Astrocyte (in vitro differentiated cells and primary cell): ENCODE data around the gene EPB41L4B.

Experiments used
- EZH2 ChIP-seq: IDR thresholded peaks from 2 replicates; pipeline ENCODE4 v1.6.1; 2012; ENCODE audit warnings: mild to moderate bottlenecking, low read length, inconsistent platforms; ENCODE audit not compliant: insufficient read depth
- TF ChIP-seq, protein P1 (sequence below): IDR thresholded peaks from 2 replicates; pipeline ENCODE4 v1.5.1; 2011; ENCODE audit warnings: low read depth, mild to moderate bottlenecking, inconsistent platforms, low read length, moderate library complexity; ENCODE audit not compliant: insufficient read depth

DNA sequence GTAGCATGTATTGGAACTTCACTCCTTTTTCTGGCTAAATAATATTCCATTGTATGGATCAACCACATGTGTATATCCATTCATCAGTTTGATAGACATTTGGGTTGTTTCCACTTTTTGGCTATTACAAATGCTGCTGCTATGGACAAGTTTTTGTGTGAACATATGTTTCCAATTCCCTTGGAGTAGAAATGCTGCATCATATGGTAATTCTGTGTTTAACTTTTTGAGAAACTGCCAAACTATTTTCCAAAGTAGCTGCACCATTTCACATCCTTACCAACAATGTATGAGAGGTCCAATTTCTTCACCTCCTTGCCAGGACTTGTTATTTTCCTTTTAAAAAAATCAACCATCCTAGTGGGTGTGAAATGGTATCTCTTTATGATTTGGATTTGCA is 162.2 kb downstream of the EPB41L4B start:
- TF ChIP-seq, protein P1, sequence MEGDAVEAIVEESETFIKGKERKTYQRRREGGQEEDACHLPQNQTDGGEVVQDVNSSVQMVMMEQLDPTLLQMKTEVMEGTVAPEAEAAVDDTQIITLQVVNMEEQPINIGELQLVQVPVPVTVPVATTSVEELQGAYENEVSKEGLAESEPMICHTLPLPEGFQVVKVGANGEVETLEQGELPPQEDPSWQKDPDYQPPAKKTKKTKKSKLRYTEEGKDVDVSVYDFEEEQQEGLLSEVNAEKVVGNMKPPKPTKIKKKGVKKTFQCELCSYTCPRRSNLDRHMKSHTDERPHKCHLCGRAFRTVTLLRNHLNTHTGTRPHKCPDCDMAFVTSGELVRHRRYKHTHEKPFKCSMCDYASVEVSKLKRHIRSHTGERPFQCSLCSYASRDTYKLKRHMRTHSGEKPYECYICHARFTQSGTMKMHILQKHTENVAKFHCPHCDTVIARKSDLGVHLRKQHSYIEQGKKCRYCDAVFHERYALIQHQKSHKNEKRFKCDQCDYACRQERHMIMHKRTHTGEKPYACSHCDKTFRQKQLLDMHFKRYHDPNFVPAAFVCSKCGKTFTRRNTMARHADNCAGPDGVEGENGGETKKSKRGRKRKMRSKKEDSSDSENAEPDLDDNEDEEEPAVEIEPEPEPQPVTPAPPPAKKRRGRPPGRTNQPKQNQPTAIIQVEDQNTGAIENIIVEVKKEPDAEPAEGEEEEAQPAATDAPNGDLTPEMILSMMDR: no peak
- TF ChIP-seq EZH2: no peak
